Right ventricle myocardium superior (tissue), 1 donor: ENCODE measurements around the gene FOXD2. TPM values are rescaled to one million over a fixed set of nuclear protein-coding genes. Genes with fewer than 3 reads are reported as not detected.

Experiments
- ATAC-seq: fragments of 200-7000 bp; cut with Tn5 transposase; one replicate; pipeline ENCODE4 v1.9.1; 2020; ENCODE audit warnings: mild to moderate bottlenecking; ENCODE audit not compliant: poor library complexity
- DNase-seq: peaks from one replicate; pipeline ENCODE4 v3.0.0-alpha.2; 2020
- intact Hi-C: fragments of 100-400 bp; cut with DNase I; formaldehyde crosslinking; loops from one replicate; pipeline ENCODE4 v1.11.2; 2022
- total RNA-seq: library from RNA; stranded (reverse); fragmentation: NEBNext Ultra II Directional; extraction: Animal tissue kit (Norgen Biotek cat#: 25700); gene quantifications from one replicate; pipeline ENCODE4 v1.2.1, GENCODE V29; 2021
- donor health status: DM: no; HTN: yes; CAD: no; lungs with severe emphysema.

Gene FOXD2
- total RNA-seq, 1 donor from 2014 or later = not detected

GRCh38 chr1:47436304-47436978, 1.4 kb upstream of the FOXD2 start:
- ATAC-seq = peak; percentile 31

GRCh38 chr1:47436979-47437446, 831 bp upstream of the FOXD2 start:
- intact Hi-C loops = loop anchor here (10.0 kb wide), 1 partner anchor 252 kb away; no protein-coding TSS in a partner anchor
- peak; percentile 7 for ATAC-seq
- DNase-seq = peak; percentile 58

More at GRCh38 chr1:47436304-47436978, 1.4 kb upstream of the FOXD2 start:
- DNase-seq = peak; percentile 82
- intact Hi-C loops = loop anchor here (10.0 kb wide), 1 partner anchor 252 kb away; no protein-coding TSS in a partner anchor

GRCh38 chr1:47438165-47439016, 547 bp downstream of the FOXD2 start:
- intact Hi-C loops = loop anchor here (10.0 kb wide), 1 partner anchor 254 kb away; no protein-coding TSS in a partner anchor
- no peak for ATAC-seq
- DNase-seq = no peak

GRCh38 chr1:47439017-47439818, 1.4 kb downstream of the FOXD2 start:
- ATAC-seq (no peak), DNase-seq (no peak)
- intact Hi-C loops = loop anchor here (10.0 kb wide), 1 partner anchor 254 kb away; no protein-coding TSS in a partner anchor

- ATAC-seq = no peak
- DNase-seq = no peak
- intact Hi-C loops = loop anchor here (10.0 kb wide), 1 partner anchor 255 kb away; no protein-coding TSS in a partner anchor
These were observed 2.2 kb downstream of the FOXD2 start for GRCh38 chr1:47439819-47440598.

- DNase-seq = no peak
- ATAC-seq = no peak
- intact Hi-C loops = no loop called here
These were observed 2.8 kb downstream of the FOXD2 start for GRCh38 chr1:47440599-47441081.

- intact Hi-C loops = no loop called here
- DNase-seq = no peak
- ATAC-seq = no peak
These were observed 3.7 kb downstream of the FOXD2 start for GRCh38 chr1:47441450-47442106.

- no peak for DNase-seq
- no peak for ATAC-seq
- intact Hi-C loops = no loop called here
These were observed 4.4 kb downstream of the FOXD2 start for GRCh38 chr1:47442202-47442601.

GRCh38 chr1:47442842-47443529, 5.1 kb downstream of the FOXD2 start:
- DNase-seq = no peak
- ATAC-seq = no peak
- intact Hi-C loops = no loop called here

GRCh38 chr1:47443530-47444296, 5.9 kb downstream of the FOXD2 start:
- no peak for DNase-seq
- intact Hi-C loops = no loop called here
- ATAC-seq = no peak

GRCh38 chr1:47444297-47444561, 6.4 kb downstream of the FOXD2 start:
- intact Hi-C loops = no loop called here
- DNase-seq (no peak), ATAC-seq (no peak)

GRCh38 chr1:47444562-47445465, 7.0 kb downstream of the FOXD2 start:
- intact Hi-C loops = no loop called here
- DNase-seq = peak; percentile 52
- ATAC-seq = peak; percentile 63

- intact Hi-C loops = no loop called here
- DNase-seq = no peak
- no peak for ATAC-seq
These were observed 8.1 kb downstream of the FOXD2 start for GRCh38 chr1:47445823-47446550.

GRCh38 chr1:47448462-47449222, 10.8 kb downstream of the FOXD2 start:
- intact Hi-C loops = no loop called here
- ATAC-seq (no peak), DNase-seq (no peak)
